Spleen (tissue), 11 donors: ENCODE measurements around the gene SEL1L. TPM values are rescaled to one million over a fixed set of nuclear protein-coding genes. Genes with fewer than 3 reads are reported as not detected.

Experiments
- DNase-seq: peaks from one replicate; pipeline ENCODE4 v3.0.0-alpha.2; 2020
- H3K27ac ChIP-seq, 8 donors: fragments of 200-600 bp; sonication (generic) in 7 of 8; 1 replicate in 4 of 8; 2 replicates in 4 of 8; pipeline versions ENCODE4 v1.5.0 to v1.8.0; 2016 to 2021; ENCODE audit warnings: inconsistent platforms in 4 of 8, mild to moderate bottlenecking in 4 of 8, moderate library complexity in 1 of 8
- H3K27me3 ChIP-seq, 7 donors: fragments of 200-600 bp; sonication (generic) in 6 of 7; replicated peaks in 1 of 7; 1 replicate in 4 of 7; 2 replicates in 3 of 7; pipeline versions ENCODE4 v1.5.0 to v1.8.0; 2016 to 2021; ENCODE audit warnings: inconsistent platforms in 3 of 7, mild to moderate bottlenecking in 1 of 7
- H3K36me3 ChIP-seq, 6 donors: fragments of 200-600 bp; sonication (generic) in 5 of 6; 1 replicate in 4 of 6; 2 replicates in 2 of 6; pipeline versions ENCODE4 v1.5.0 to v1.8.0; 2016 to 2021; ENCODE audit warnings: inconsistent platforms in 2 of 6
- H3K4me1 ChIP-seq, 6 donors: fragments of 200-600 bp; sonication (generic) in 5 of 6; 1 replicate in 3 of 6; 2 replicates in 3 of 6; pipeline versions ENCODE4 v1.5.0 to v1.8.0; 2016 to 2021; ENCODE audit warnings: inconsistent platforms in 3 of 6
- H3K4me3 ChIP-seq, 8 donors: fragments of 200-600 bp; sonication (generic) in 7 of 8; 1 replicate in 4 of 8; 2 replicates in 4 of 8; pipeline versions ENCODE4 v1.5.0 to v1.8.0; 2016 to 2021; ENCODE audit warnings: inconsistent platforms in 4 of 8, mild to moderate bottlenecking in 4 of 8, moderate library complexity in 2 of 8
- H3K9me3 ChIP-seq, 8 donors: fragments of 200-600 bp; sonication (generic) in 7 of 8; 1 replicate in 4 of 8; 2 replicates in 4 of 8; pipeline versions ENCODE4 v1.5.0 to v1.8.0; 2016 to 2021; ENCODE audit warnings: inconsistent platforms in 4 of 8
- POLR2A ChIP-seq, 3 donors: fragments of 450-650 bp; IDR thresholded peaks; one replicate each; pipeline ENCODE4 v1.5.1; 2017; ENCODE audit warnings: antibody characterized with exemption in 3 of 3, mild to moderate bottlenecking in 1 of 3
- POLR2AphosphoS5 ChIP-seq, 3 donors: sonication (generic); formaldehyde crosslinking; IDR thresholded peaks; one replicate each; pipeline ENCODE4 v1.5.1; 2017; ENCODE audit warnings: antibody characterized with exemption in 3 of 3
- whole genome bisulfite sequencing, 5 donors: extraction: QIAGEN DNeasy Blood & Tissue Kit in 3 of 5; methylation state at CpG; one replicate each; pipeline versions ENCODE4 v1.1.5 to v1.1.7; 2013 to 2018; 5-methylcytosine and 5-hydroxymethylcytosine counted together
- intact Hi-C: fragments of 100-400 bp; cut with DNase I; formaldehyde crosslinking; loops from one replicate; pipeline ENCODE4 v1.15.0; 2023; ENCODE audit warnings: low total_unique reads
- polyA plus RNA-seq, 3 donors: library from polyadenylated mRNA; stranded (reverse); fragments of 200-250 nt; gene quantifications; one replicate each; pipeline ENCODE4 v1.2.1, GENCODE V29; 2013
- total RNA-seq, 7 donors: library from RNA; depleted of rRNA in 3 of 7; stranded (reverse); fragments of >200 nt in 3 of 7; fragmentation: NEBNext Ultra II Directional in 4 of 7; extraction: Animal tissue kit (Norgen Biotek cat#: 25700) in 4 of 7; gene quantifications; one replicate each; pipeline versions ENCODE4 v1.1.0 to v1.2.1, GENCODE V29; 2016 to 2021
- TF ChIP-seq, protein P1 (sequence below), 11 experiments: fragments of 200-600 bp in 7 of 11; fragments of 450-650 bp in 4 of 11; sonication (generic) in 4 of 11; IDR thresholded peaks in 8 of 11; conservative IDR thresholded peaks in 3 of 11; 1 replicate in 7 of 11; 2 replicates in 4 of 11; pipeline versions ENCODE4 v1.4.0 to v1.8.0; 2016 to 2021; ENCODE audit warnings: antibody characterized with exemption in 11 of 11, inconsistent platforms in 4 of 11, mild to moderate bottlenecking in 1 of 11
- donor health status: healthy with polysubstance abuse.
- donor health status: DM: no; HTN: no; CAD: no; lungs with moderate emphysema.
- donor health status: DM: no; HTN: no; CAD: no.
- donor health status: Bipolar disorder and iron deficiency.
- donor health status: healthy.
- donor health status: DM: no; HTN: no; CAD: no.
- donor health status: DM: yes; HTN: yes; CAD: no.

The SEL1L gene
- total and polyA plus RNA-seq, 10 donors: 7.1 to 118 (median 84.3) TPM

DNA sequence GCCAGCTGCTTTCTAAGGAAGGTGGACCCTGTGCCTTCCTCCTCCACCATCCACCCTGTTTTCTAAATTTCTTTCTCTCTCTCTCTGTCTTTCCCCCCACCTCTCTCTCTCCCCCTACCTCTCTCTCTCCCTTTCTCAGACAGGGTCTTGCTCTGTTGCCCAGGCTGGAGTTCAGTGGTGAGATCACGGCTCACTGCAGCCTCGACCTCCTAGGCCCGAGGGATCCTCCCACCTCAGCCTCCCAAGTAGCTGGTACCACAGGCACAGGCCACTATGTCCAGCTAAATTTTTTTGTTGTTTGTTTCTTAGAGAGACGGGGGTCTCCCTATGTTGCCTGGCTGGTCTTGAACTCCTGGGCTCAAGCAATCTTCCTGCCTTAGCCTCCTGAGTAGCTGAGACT, 73.7 kb downstream of the SEL1L start:
- Histone ChIP-seq H3K4me1 (peaks cover 0 to 16% (median 4%) of the 10 kb centered on the region in 6 donors), H3K9me3 (no peaks in the 10 kb centered on the region), H3K27me3 (no peaks in the 10 kb centered on the region), H3K27ac (peak overlapping the region in 5 of 8 donors; percentile 49 to 63 (median 52)), H3K36me3 (no peaks in the 10 kb centered on the region), H3K4me3 (no peak overlapping the region)
- TF ChIP-seq, protein P1, sequence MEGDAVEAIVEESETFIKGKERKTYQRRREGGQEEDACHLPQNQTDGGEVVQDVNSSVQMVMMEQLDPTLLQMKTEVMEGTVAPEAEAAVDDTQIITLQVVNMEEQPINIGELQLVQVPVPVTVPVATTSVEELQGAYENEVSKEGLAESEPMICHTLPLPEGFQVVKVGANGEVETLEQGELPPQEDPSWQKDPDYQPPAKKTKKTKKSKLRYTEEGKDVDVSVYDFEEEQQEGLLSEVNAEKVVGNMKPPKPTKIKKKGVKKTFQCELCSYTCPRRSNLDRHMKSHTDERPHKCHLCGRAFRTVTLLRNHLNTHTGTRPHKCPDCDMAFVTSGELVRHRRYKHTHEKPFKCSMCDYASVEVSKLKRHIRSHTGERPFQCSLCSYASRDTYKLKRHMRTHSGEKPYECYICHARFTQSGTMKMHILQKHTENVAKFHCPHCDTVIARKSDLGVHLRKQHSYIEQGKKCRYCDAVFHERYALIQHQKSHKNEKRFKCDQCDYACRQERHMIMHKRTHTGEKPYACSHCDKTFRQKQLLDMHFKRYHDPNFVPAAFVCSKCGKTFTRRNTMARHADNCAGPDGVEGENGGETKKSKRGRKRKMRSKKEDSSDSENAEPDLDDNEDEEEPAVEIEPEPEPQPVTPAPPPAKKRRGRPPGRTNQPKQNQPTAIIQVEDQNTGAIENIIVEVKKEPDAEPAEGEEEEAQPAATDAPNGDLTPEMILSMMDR (IDR thresholded peaks at IDR 0.05 in 8 of 11, conservative IDR thresholded peaks at IDR 0.05 in 3 of 11): no peak
- TF ChIP-seq POLR2A (IDR thresholded peaks at IDR 0.05) (no peak), POLR2AphosphoS5 (IDR thresholded peaks at IDR 0.05) (no peak)
- DNase-seq: no peak
- 84 to 92% (median 89%) methylated on average over 4 of the region's 4 CpGs for WGBS, 5 donors
- intact Hi-C loops: loop anchor here (2.0 kb wide), 1 partner anchor 189 kb away; no protein-coding TSS in a partner anchor

DNA sequence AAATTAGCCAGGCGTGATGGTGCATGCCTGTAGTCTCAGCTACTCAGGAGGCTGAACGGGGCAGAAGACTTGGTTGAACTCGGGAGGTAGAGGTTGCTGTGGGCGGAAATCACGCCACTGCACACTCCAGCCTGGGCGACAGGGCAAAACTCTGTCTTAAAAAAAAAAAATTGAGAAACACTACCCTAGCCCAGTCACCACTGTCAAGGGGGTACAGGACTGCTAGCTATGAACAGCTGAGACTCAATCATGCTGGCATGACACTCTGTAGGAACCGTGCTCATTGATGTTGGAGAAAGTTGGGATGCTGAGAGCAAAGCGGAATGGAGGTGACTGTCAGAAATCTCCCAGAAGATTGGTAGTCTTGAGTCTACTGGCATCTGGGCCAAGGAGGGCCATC, 75.3 kb downstream of the SEL1L start:
- Histone ChIP-seq H3K27me3 (no peaks in the 10 kb centered on the region), H3K27ac (no peak overlapping the region), H3K4me3 (no peak overlapping the region), H3K36me3 (no peaks in the 10 kb centered on the region), H3K4me1 (peaks cover 0 to 11% (median 3%) of the 10 kb centered on the region in 6 donors), H3K9me3 (no peaks in the 10 kb centered on the region)
- intact Hi-C loops: loop anchor here (2.0 kb wide), 1 partner anchor 188 kb away; no protein-coding TSS in a partner anchor
- TF ChIP-seq POLR2A (IDR thresholded peaks at IDR 0.05): no peak
- TF ChIP-seq, protein P1 (IDR thresholded peaks at IDR 0.05 in 8 of 11, conservative IDR thresholded peaks at IDR 0.05 in 3 of 11): no peak
- no peak for TF ChIP-seq POLR2AphosphoS5 (IDR thresholded peaks at IDR 0.05)
- no peak for DNase-seq
- WGBS, 5 donors: 91 to 97% (median 95%) methylated on average over 8 of the region's 8 CpGs

DNA sequence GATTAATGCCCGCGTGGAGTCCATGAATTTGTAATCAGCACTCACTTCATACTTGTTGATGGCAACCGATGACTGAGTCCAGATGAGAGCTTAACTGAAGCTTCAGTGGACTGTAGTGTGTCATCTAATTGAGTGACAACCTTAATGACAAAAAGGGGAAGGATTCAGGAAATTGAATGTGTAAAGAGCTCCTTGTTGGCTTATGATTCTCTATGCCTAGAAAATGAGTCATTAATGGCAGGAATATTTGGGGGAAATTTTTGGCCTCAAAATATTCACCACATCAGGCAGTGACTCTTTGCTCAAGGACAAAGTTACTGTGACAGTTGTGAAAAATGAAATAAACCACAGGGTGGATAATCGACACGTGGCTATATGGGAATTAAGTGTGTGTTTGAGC, 78.3 kb downstream of the SEL1L start:
- Histone ChIP-seq H3K4me1 (peaks cover 6 to 25% (median 13%) of the 10 kb centered on the region in 6 donors), H3K4me3 (no peak overlapping the region), H3K9me3 (no peaks in the 10 kb centered on the region), H3K27me3 (peaks cover 0 to 3% (median 0%) of the 10 kb centered on the region in 7 donors), H3K27ac (no peak overlapping the region), H3K36me3 (no peaks in the 10 kb centered on the region)
- DNase-seq: no peak
- TF ChIP-seq, protein P1 (IDR thresholded peaks at IDR 0.05 in 8 of 11, conservative IDR thresholded peaks at IDR 0.05 in 3 of 11): no peak
- TF ChIP-seq POLR2A (IDR thresholded peaks at IDR 0.05): no peak
- TF ChIP-seq POLR2AphosphoS5 (IDR thresholded peaks at IDR 0.05): no peak
- intact Hi-C loops: no loop called here
- WGBS, 5 donors: 69 to 82% (median 78%) methylated on average over 5 of the region's 5 CpGs

DNA sequence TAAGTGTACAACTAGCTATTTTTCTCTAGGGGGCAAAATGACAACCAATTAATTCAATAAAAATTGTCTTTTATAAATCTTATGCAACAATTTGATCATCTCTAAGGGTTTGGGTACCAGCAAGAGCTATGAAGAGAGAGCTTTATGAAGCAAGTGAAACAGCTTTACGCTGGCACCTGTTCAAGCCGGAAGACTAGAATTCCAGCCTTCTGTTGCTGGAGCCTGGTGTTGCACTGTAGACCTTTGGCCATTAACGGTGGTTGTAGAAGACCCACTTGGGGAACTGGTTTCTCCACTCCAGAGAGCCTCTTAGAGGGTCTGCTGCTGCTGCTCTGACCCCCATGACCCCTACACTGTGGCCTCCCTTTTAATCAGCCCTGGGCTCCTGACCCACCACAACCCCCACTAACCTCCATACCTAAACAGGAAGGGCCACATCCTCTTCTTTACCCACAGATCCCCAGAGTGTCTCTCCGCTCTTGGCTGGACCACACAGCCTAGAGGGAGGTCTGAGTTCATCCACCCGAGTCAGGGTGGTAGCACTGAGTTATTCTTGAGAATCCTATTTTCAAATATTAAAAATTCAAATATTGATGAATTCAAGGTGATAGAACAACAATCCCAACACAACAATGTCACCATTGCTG, 79.0 kb downstream of the SEL1L start:
- H3K4me1 ChIP-seq: peaks cover 6 to 30% (median 16%) of the 10 kb centered on the region in 6 donors
- H3K36me3 ChIP-seq: no peaks in the 10 kb centered on the region
- intact Hi-C loops: no loop called here
- TF ChIP-seq POLR2AphosphoS5 (IDR thresholded peaks at IDR 0.05): no peak
- TF ChIP-seq POLR2A (IDR thresholded peaks at IDR 0.05): no peak
- TF ChIP-seq, protein P1 (IDR thresholded peaks at IDR 0.05 in 8 of 11, conservative IDR thresholded peaks at IDR 0.05 in 3 of 11): no peak
- peaks cover 0 to 9% (median 0%) of the 10 kb centered on the region in 7 donors for H3K27me3 ChIP-seq
- DNase-seq: no peak
- WGBS, 5 donors: 72 to 81% (median 78%) methylated on average over 5 of the region's 5 CpGs
- H3K9me3 ChIP-seq: no peaks in the 10 kb centered on the region
- H3K4me3 ChIP-seq: no peak overlapping the region
- H3K27ac ChIP-seq: no peak overlapping the region
